Fibroblast of skin of scalp (primary cell): ENCODE measurements around the gene SYCN.

Source experiments
- DNase-seq: peaks from one replicate; pipeline ENCODE4 v3.0.0-alpha.2; 2013

SYCN gene

DNA sequence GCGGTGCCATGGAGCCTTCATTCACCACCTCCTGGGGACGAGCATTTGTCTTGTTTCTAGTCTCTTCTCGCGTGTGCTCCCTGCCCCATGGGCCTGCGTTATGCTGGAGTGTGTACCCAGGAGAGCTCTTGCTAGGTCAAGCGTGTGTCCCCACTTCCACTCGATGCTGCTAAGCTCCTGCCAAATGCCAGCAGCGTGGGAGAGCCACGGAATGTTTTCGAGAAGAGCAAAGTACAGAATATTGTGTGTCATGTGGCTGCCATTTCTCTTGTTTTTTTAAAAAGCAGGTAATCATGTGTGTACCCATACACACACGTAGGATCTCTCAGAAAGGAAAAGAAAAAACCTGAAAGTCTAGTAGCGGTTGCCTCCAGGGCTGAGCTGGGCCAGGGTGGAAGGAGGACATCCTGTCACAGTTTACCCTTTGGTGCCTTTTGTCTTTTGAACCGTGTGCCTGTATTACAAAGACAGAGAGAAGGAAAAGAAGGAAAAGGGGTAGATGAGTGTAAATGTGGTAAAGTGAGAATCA is 49.9 kb downstream of the SYCN start:
- DNase-seq, result no peak
